Transverse colon (tissue), 4 donors: ENCODE measurements around the gene BANF2. TPM values are rescaled to one million over a fixed set of nuclear protein-coding genes. Genes with fewer than 3 reads are reported as not detected.
A peak's percentile ranks its signal among the peaks of the same experiment; 100 is the strongest.

ENCODE experiments used
- DNase-seq: peaks from one replicate; pipeline ENCODE4 v3.0.0-alpha.2; 2019
- H3K27ac ChIP-seq, 4 donors: fragments of 200-600 bp; sonication (generic); 2 replicates each; pipeline ENCODE4 v1.5.1; 2016 to 2018; ENCODE audit warnings: inconsistent platforms in 4 of 4
- H3K27me3 ChIP-seq: fragments of 200-600 bp; sonication (generic); 2 replicates; pipeline ENCODE4 v1.5.1; 2017; ENCODE audit warnings: inconsistent platforms
- H3K36me3 ChIP-seq, 4 donors: fragments of 200-600 bp; sonication (generic); 2 replicates each; pipeline ENCODE4 v1.5.1; 2017 to 2019; ENCODE audit warnings: inconsistent platforms in 4 of 4
- H3K4me1 ChIP-seq, 4 donors: fragments of 200-600 bp; sonication (generic); 2 replicates each; pipeline ENCODE4 v1.5.1; 2017 to 2020; ENCODE audit warnings: inconsistent platforms in 4 of 4
- H3K4me3 ChIP-seq, 4 donors: fragments of 200-600 bp; sonication (generic); 1 replicate in 1 of 4; 2 replicates in 3 of 4; pipeline versions ENCODE4 v1.5.1 to v1.6.1; 2017 to 2019; ENCODE audit warnings: inconsistent platforms in 4 of 4
- H3K9me3 ChIP-seq, 2 donors: fragments of 200-600 bp; sonication (generic); 2 replicates each; pipeline ENCODE4 v1.5.1; 2017 to 2019; ENCODE audit warnings: inconsistent platforms in 2 of 2
- CTCF ChIP-seq, 5 experiments: fragments of 200-600 bp in 3 of 5; fragments of 450-650 bp in 2 of 5; sonication (generic) in 3 of 5; IDR thresholded peaks; 1 replicate in 2 of 5; 2 replicates in 3 of 5; pipeline ENCODE4 v1.5.1; 2016 to 2017; ENCODE audit warnings: antibody characterized with exemption in 5 of 5, inconsistent platforms in 3 of 5, mild to moderate bottlenecking in 2 of 5, moderate library complexity in 1 of 5
- EP300 ChIP-seq: sonication (generic); formaldehyde crosslinking; IDR thresholded peaks from one replicate; pipeline ENCODE4 v1.6.1; 2017; ENCODE audit warnings: antibody characterized with exemption, low read depth
- POLR2A ChIP-seq: fragments of 450-650 bp; IDR thresholded peaks from one replicate; pipeline ENCODE4 v1.6.1; 2016; ENCODE audit warnings: antibody characterized with exemption, mild to moderate bottlenecking, moderate library complexity
- POLR2AphosphoS5 ChIP-seq, 3 donors: sonication (generic); formaldehyde crosslinking; IDR thresholded peaks; one replicate each; pipeline ENCODE4 v1.6.1; 2016; ENCODE audit warnings: antibody characterized with exemption in 3 of 3
- WGBS, 2 donors: methylation state at CpG; one replicate each; pipeline ENCODE4 v1.1.5; 2018; ENCODE audit warnings: low coverage in 1 of 2; 5-methylcytosine and 5-hydroxymethylcytosine counted together
- in situ Hi-C, 4 donors: fragments of 200-750 bp; cut with MboI; loops; one replicate each; pipeline versions ENCODE4 v1.15.0 to v1.15.1; 2017; ENCODE audit warnings: low sequenced_read_pairs in 3 of 4, low pct_ligation_motif_present in 1 of 4, low pct_unique_long_range_greater_than_20kb in 1 of 4
- intact Hi-C: fragments of 100-400 bp; cut with DNase I; formaldehyde crosslinking; loops from one replicate; pipeline ENCODE4 v1.15.1; 2023; ENCODE audit warnings: low total_unique reads
- total RNA-seq, 4 donors: library from RNA; depleted of rRNA; stranded (reverse); fragments of >200 nt; gene quantifications; one replicate each; pipeline ENCODE4 v1.1.0, GENCODE V29; 2016

The BANF2 gene
- total RNA-seq, 4 donors from 2014 or later: not detected

GRCh38 chr20:17748279-17748678 is 48.5 kb downstream of the BANF2 start:
- Histone ChIP-seq H3K27me3 (no peaks in the 10 kb centered on the region), H3K27ac (no peak overlapping the region), H3K4me1 (no peaks in the 10 kb centered on the region), H3K9me3 (no peaks in the 10 kb centered on the region), H3K4me3 (no peak overlapping the region), H3K36me3 (no peaks in the 10 kb centered on the region)
- intact Hi-C loops (no loop called here), in situ Hi-C loops (no loop called here)
- WGBS, 2 donors: 86 to 88% methylated on average over 4 to 5 of the region's 5 CpGs
- no peak for TF ChIP-seq POLR2A
- no peak for TF ChIP-seq CTCF (IDR thresholded peaks at IDR 0.05)
- no peak for TF ChIP-seq POLR2AphosphoS5 (IDR thresholded peaks at IDR 0.05)
- no peak for TF ChIP-seq EP300
- no peak for DNase-seq

- no peaks in the 10 kb centered on the region for H3K36me3 ChIP-seq
- H3K4me1 ChIP-seq: no peaks in the 10 kb centered on the region
- in situ Hi-C loops: no loop called here
- no peak for DNase-seq
- H3K4me3 ChIP-seq: no peak overlapping the region
- H3K9me3 ChIP-seq: no peaks in the 10 kb centered on the region
- TF ChIP-seq POLR2AphosphoS5 (IDR thresholded peaks at IDR 0.05) (no peak), POLR2A (no peak), CTCF (IDR thresholded peaks at IDR 0.05) (no peak), EP300 (no peak)
- 85 to 88% methylated on average over 4 to 5 of the region's 5 CpGs for WGBS, 2 donors
- no peak overlapping the region for H3K27ac ChIP-seq
- H3K27me3 ChIP-seq: no peaks in the 10 kb centered on the region
- intact Hi-C loops: no loop called here
Observed at GRCh38 chr20:17749626-17749977, 49.8 kb downstream of the BANF2 start.

GRCh38 chr20:17749978-17750721 is 50.4 kb downstream of the BANF2 start:
- 78% methylated on average over 15 of the region's 15 CpGs; no CpG with 5 or more reads in 1 of the 2 donors for WGBS, 2 donors
- no peaks in the 10 kb centered on the region for H3K27me3 ChIP-seq
- TF ChIP-seq POLR2AphosphoS5 (IDR thresholded peaks at IDR 0.05) (no peak), CTCF (IDR thresholded peaks at IDR 0.05) (no peak), POLR2A (no peak), EP300 (no peak)
- no peaks in the 10 kb centered on the region for H3K36me3 ChIP-seq
- H3K27ac ChIP-seq: peak overlapping the region in 1 of 4 donors; percentile 17
- H3K4me3 ChIP-seq: no peak overlapping the region
- no peaks in the 10 kb centered on the region for H3K9me3 ChIP-seq
- no peaks in the 10 kb centered on the region for H3K4me1 ChIP-seq
- intact Hi-C loops (no loop called here), in situ Hi-C loops (no loop called here)
- DNase-seq: peak; percentile 28

- 78% methylated on average over 2 of the region's 2 CpGs; no CpG with 5 or more reads in 1 of the 2 donors for WGBS, 2 donors
- TF ChIP-seq POLR2A: no peak
- no peak for TF ChIP-seq EP300
- no peak for TF ChIP-seq CTCF (IDR thresholded peaks at IDR 0.05)
- no peaks in the 10 kb centered on the region for H3K9me3 ChIP-seq
Observed at GRCh38 chr20:17750722-17751045, 50.9 kb downstream of the BANF2 start.

More at GRCh38 chr20:17750722-17751045, 50.9 kb downstream of the BANF2 start:
- H3K4me3 ChIP-seq: no peak overlapping the region
- intact Hi-C loops: no loop called here
- H3K36me3 ChIP-seq: no peaks in the 10 kb centered on the region
- H3K4me1 ChIP-seq: no peaks in the 10 kb centered on the region
- in situ Hi-C loops: no loop called here
- no peak for DNase-seq
- no peak overlapping the region for H3K27ac ChIP-seq
- H3K27me3 ChIP-seq: no peaks in the 10 kb centered on the region
